NB4 (cell line): ENCODE data around the gene ELMOD1.
"Not testable (repeated sequence)": the region's sequence is repeated elsewhere in the genome, so short reads cannot be mapped to it uniquely, and the experiment has no call there.

Experiments used
- DNase-seq: peaks from one replicate; pipeline ENCODE4 v3.0.0; 2010; ENCODE audit warnings: low read depth
- H3K4me3 ChIP-seq: one replicate; pipeline ENCODE4 v1.5.1; 2011; ENCODE audit warnings: mild to moderate bottlenecking, low read depth, low read length, moderate library complexity
- CTCF ChIP-seq: IDR thresholded peaks from one replicate; pipeline ENCODE4 v1.5.1; 2012; ENCODE audit warnings: low read depth, low read length
- MAX ChIP-seq: IDR thresholded peaks from 2 replicates; pipeline ENCODE4 v1.6.1; 2011; ENCODE audit warnings: low read depth, low read length
- MYC ChIP-seq: IDR thresholded peaks from 2 replicates; pipeline ENCODE4 v1.6.1; 2011; ENCODE audit warnings: low read depth, low read length
- POLR2A ChIP-seq: IDR thresholded peaks from 2 replicates; pipeline ENCODE4 v1.6.1; 2011; ENCODE audit warnings: mild to moderate bottlenecking; ENCODE audit not compliant: insufficient read length; ENCODE audit errors: extremely low read depth

ELMOD1 gene

DNA sequence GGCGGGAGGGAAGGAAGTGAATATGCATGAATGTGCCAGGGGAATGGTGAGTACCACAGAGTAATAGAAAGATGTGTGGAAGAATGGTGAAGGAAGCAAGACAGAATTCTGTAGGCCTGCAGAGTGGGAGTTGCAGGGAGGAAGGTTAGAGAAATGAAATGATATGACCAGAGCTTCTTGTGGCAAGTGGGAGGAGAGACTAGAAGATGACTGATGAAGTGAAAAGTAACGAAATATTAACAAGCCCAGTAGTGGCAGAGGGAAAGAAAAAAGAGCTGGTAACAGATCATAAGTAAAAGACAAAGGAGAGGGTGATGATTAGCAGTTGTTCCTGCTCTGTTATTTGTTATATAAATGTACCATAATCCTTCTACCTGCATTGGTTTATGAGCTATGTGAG lies 24.4 kb upstream of the ELMOD1 start:
- no peak for DNase-seq
- H3K4me3 ChIP-seq, result no peak overlapping the region
- no peak for TF ChIP-seq MYC
- TF ChIP-seq POLR2A, result no peak
- no peak for TF ChIP-seq MAX
- TF ChIP-seq CTCF, result no peak

GRCh38 chr11:107567739-107568335 lies 23.1 kb upstream of the ELMOD1 start:
- TF ChIP-seq MAX (no peak), MYC (no peak), POLR2A (no peak), CTCF (no peak)
- H3K4me3 ChIP-seq, result no peak overlapping the region
- no peak for DNase-seq

- H3K4me3 ChIP-seq, result no peak overlapping the region
- no peak for TF ChIP-seq MYC
- TF ChIP-seq MAX, result no peak
- no peak for TF ChIP-seq CTCF
- no peak for TF ChIP-seq POLR2A
- DNase-seq, result no peak
These were observed 20.9 kb upstream of the ELMOD1 start for GRCh38 chr11:107570015-107570414.

GRCh38 chr11:107573438-107573837 lies 17.5 kb upstream of the ELMOD1 start:
- TF ChIP-seq CTCF (no peak), MAX (no peak), POLR2A (no peak), MYC (no peak)
- H3K4me3 ChIP-seq, result no peak overlapping the region

GRCh38 chr11:107576497-107577345 lies 14.2 kb upstream of the ELMOD1 start:
- peak; percentile 73 for TF ChIP-seq CTCF
- peak; percentile 48 for DNase-seq
- not testable (repeated sequence) for H3K4me3 ChIP-seq

More at GRCh38 chr11:107573438-107573837, 17.5 kb upstream of the ELMOD1 start:
- no peak for DNase-seq
